Right lobe of liver (tissue), 6 donors: ENCODE measurements around the gene SNRNP27. TPM values are rescaled to one million over a fixed set of nuclear protein-coding genes. Genes with fewer than 3 reads are reported as not detected.

ENCODE experiments used
- ATAC-seq, 4 donors: fragments of 200-7000 bp; cut with Tn5 transposase; one replicate each; pipeline ENCODE4 v1.9.1; 2020; ENCODE audit warnings: mild to moderate bottlenecking in 4 of 4, moderate library complexity in 4 of 4
- DNase-seq, 3 donors: peaks; one replicate each; pipeline ENCODE4 v3.0.0-alpha.2; 2020
- H3K27ac ChIP-seq, 3 donors: fragments of 200-600 bp; one replicate each; pipeline ENCODE4 v1.8.0; 2022
- H3K27me3 ChIP-seq, 2 donors: fragments of 200-600 bp; one replicate each; pipeline ENCODE4 v1.8.0; 2022
- H3K36me3 ChIP-seq, 4 donors: fragments of 200-600 bp; sonication (generic) in 1 of 4; one replicate each; pipeline versions ENCODE4 v1.5.1 to v1.8.0; 2017 to 2022; ENCODE audit warnings: control low read depth in 1 of 4
- H3K4me1 ChIP-seq, 4 donors: fragments of 200-600 bp; sonication (generic) in 1 of 4; one replicate each; pipeline versions ENCODE4 v1.5.1 to v1.8.0; 2017 to 2022; ENCODE audit warnings: control low read depth in 1 of 4
- H3K4me3 ChIP-seq, 3 donors: fragments of 200-600 bp; one replicate each; pipeline ENCODE4 v1.8.0; 2022
- H3K9me3 ChIP-seq, 4 donors: fragments of 200-600 bp; sonication (generic) in 1 of 4; one replicate each; pipeline versions ENCODE4 v1.5.1 to v1.8.0; 2017 to 2022; ENCODE audit warnings: control low read depth in 1 of 4
- CTCF ChIP-seq, 4 donors: fragments of 200-600 bp in 3 of 4; fragments of 450-650 bp in 1 of 4; IDR thresholded peaks; one replicate each; pipeline versions ENCODE4 v1.5.1 to v1.8.0; 2016 to 2022; ENCODE audit warnings: antibody characterized with exemption in 4 of 4, mild to moderate bottlenecking in 2 of 4
- POLR2A ChIP-seq: fragments of 450-650 bp; IDR thresholded peaks from one replicate; pipeline ENCODE4 v1.6.1; 2017; ENCODE audit warnings: antibody characterized with exemption, mild to moderate bottlenecking
- WGBS: methylation state at CpG from one replicate; pipeline ENCODE4 v1.1.6; 2018; ENCODE audit warnings: low coverage, low lambda C conversion rate; ENCODE audit not compliant: insufficient coverage; ENCODE audit errors: missing lambda C conversion rate; 5-methylcytosine and 5-hydroxymethylcytosine counted together
- intact Hi-C, 2 donors: fragments of 100-400 bp; cut with DNase I; formaldehyde crosslinking; loops; one replicate each; pipeline versions ENCODE4 v1.11.2 to v1.14.1; 2022
- long read RNA-seq: library from polyadenylated mRNA; unstranded; transcript quantifications from one replicate; pipeline ENCODE4 v2.0.0, GENCODE V29; 2019
- total RNA-seq, 6 experiments: library from RNA; depleted of rRNA in 2 of 6; stranded (reverse); fragments of >200 nt in 2 of 6; fragmentation: NEBNext Ultra II Directional in 3 of 6; extraction: Animal tissue kit (Norgen Biotek cat#: 25700) in 3 of 6; gene quantifications; one replicate each; pipeline versions ENCODE4 v1.1.0 to v1.2.4, GENCODE V29; 2016 to 2023
- donor health status: DM: no; HTN: yes; CAD: no.
- donor health status: DM: no; HTN: no; CAD: no.
- donor health status: DM: no; HTN: no; CAD: no.
- donor health status: DM: no; HTN: yes; CAD: no.
- donor health status: DM: no; HTN: yes; CAD: no.

SNRNP27 gene
- total RNA-seq, result 10 to 100 TPM; 12.1 to 37.7 (median 17.2) TPM
- long read RNA-seq, partial matches to known transcripts, result 0 of 2 reads
- long read RNA-seq, other reads (novel, unspliced or antisense), result 0 of 2 reads

GRCh38 chr2:69893684-69894551 lies at the start of gene SNRNP27:
Gene SNRNP27, plus strand, starts transcription at chr2:69893956. Its CDS starts 29 bp downstream, at chr2:69893985.
- Histone ChIP-seq H3K4me1 (peaks cover 0 to 10% (median 5%) of the 10 kb centered on the region in 4 donors), H3K27me3 (no peaks in the 10 kb centered on the region), H3K27ac (peak within 1 kb of the TSS; percentile 71 to 87 (median 81)), H3K9me3 (no peaks in the 10 kb centered on the region), H3K4me3 (peak within 1 kb of the TSS; percentile 64 to 76 (median 68)), H3K36me3 (peaks cover 4 to 24% (median 14%) of the 10 kb centered on the region in 4 donors)
- intact Hi-C loops, result no loop called here
- TF ChIP-seq CTCF (IDR thresholded peaks at IDR 0.05) (no peak), POLR2A (peak; percentile 20)
- WGBS, result 0% methylated on average over 21 of the region's 32 CpGs
- peak; percentile 74 to 79 (median 79) for DNase-seq
- peak; percentile 91 to 96 (median 94) for ATAC-seq

- H3K36me3 ChIP-seq, result peaks cover 0 to 38% (median 0%) of the 10 kb centered on the region in 4 donors
- no peaks in the 10 kb centered on the region for H3K9me3 ChIP-seq
- no peaks in the 10 kb centered on the region for H3K4me1 ChIP-seq
- no peak for ATAC-seq
- TF ChIP-seq POLR2A, result no peak
- TF ChIP-seq CTCF (IDR thresholded peaks at IDR 0.05), result no peak
- H3K27ac ChIP-seq, result no peak overlapping the region
- H3K4me3 ChIP-seq, result no peak overlapping the region
- no peaks in the 10 kb centered on the region for H3K27me3 ChIP-seq
- intact Hi-C loops, result no loop called here
- no peak for DNase-seq
These were observed 49.8 kb upstream of the SNRNP27 start for GRCh38 chr2:69843993-69844392.

- intact Hi-C loops, result no loop called here
- TF ChIP-seq CTCF (IDR thresholded peaks at IDR 0.05), result no peak
- TF ChIP-seq POLR2A, result no peak
- DNase-seq (no peak), ATAC-seq (no peak)
- Histone ChIP-seq H3K36me3 (peaks cover 0 to 36% (median 0%) of the 10 kb centered on the region in 4 donors), H3K27ac (no peak overlapping the region), H3K27me3 (no peaks in the 10 kb centered on the region), H3K4me1 (no peaks in the 10 kb centered on the region), H3K9me3 (no peaks in the 10 kb centered on the region), H3K4me3 (no peak overlapping the region)
- 79% methylated on average over 1 of the region's 3 CpGs for WGBS
These were observed 49.2 kb upstream of the SNRNP27 start for GRCh38 chr2:69844560-69844959.

GRCh38 chr2:69846182-69847067 lies 47.3 kb upstream of the SNRNP27 start:
- Histone ChIP-seq H3K27ac (no peak overlapping the region), H3K4me3 (no peak overlapping the region), H3K27me3 (no peaks in the 10 kb centered on the region), H3K36me3 (peaks cover 0 to 20% (median 0%) of the 10 kb centered on the region in 4 donors), H3K4me1 (no peaks in the 10 kb centered on the region), H3K9me3 (no peaks in the 10 kb centered on the region)
- WGBS, result 86% methylated on average over 9 of the region's 9 CpGs
- no peak for DNase-seq
- TF ChIP-seq POLR2A, result no peak
- TF ChIP-seq CTCF (IDR thresholded peaks at IDR 0.05), result no peak
- ATAC-seq, result no peak
- intact Hi-C loops, result no loop called here
